ENCODE measurements around the gene TAPT1. TPM values are rescaled to one million over a fixed set of nuclear protein-coding genes. Genes with fewer than 3 reads are reported as not detected.

Gene TAPT1, protein sequence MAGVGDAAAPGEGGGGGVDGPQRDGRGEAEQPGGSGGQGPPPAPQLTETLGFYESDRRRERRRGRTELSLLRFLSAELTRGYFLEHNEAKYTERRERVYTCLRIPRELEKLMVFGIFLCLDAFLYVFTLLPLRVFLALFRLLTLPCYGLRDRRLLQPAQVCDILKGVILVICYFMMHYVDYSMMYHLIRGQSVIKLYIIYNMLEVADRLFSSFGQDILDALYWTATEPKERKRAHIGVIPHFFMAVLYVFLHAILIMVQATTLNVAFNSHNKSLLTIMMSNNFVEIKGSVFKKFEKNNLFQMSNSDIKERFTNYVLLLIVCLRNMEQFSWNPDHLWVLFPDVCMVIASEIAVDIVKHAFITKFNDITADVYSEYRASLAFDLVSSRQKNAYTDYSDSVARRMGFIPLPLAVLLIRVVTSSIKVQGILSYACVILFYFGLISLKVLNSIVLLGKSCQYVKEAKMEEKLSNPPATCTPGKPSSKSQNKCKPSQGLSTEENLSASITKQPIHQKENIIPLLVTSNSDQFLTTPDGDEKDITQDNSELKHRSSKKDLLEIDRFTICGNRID
- 21.9 and 28.3 TPM in 2 replicates for total RNA-seq (2014; rRNA removed; shearing (Covaris generic))

DNA sequence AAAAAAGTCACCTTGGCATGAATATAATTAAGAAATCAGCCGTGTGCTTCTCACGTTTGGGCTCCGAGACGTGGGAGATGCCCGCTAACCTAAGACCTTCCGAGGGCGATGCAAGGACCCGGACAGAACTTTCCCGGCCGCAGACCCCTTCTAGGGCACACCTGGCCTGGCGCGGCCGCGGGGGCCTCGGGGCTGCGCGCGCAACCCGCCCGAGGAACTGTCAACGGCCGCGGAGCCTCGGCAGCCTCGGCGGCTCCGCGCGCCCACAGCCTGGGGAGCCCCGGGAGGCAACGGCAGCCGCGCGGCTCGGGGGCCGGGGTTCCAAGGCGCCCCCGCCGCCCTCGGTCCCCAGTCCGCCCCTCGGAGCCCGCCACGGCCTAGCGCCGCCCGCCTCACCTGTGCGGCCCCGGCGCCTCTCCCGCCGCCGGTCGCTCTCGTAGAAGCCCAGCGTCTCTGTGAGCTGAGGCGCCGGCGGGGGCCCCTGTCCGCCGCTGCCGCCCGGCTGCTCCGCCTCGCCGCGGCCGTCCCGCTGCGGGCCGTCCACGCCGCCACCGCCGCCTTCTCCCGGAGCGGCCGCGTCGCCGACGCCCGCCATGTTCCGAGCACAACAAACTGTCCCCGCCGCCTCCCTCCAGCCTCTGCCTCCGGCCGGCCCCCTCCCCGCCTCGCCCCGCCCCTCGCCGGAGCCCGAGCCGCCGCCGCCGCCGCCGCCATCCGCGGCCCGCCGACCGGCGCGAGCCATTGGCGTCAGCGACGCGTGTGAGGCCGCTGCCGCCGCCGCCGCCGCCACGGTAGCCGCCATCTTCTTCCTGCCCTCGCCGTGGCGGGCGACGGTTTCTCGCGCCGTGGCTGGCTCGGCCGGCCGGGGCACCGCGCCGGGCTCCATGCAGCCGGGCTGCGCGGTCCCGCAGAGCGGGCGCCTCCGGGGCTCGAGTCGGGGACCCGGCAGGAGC, at the start of gene TAPT1:
Gene TAPT1 (minus strand): TSS at position 609 of the 953 bp plus-strand sequence. CDS start 14 bp downstream, at position 595.
- peak; percentile 83 for DNase-seq (ENCODE audit: low read depth)

GRCh38 chr4:16271411-16271810, 45.1 kb upstream of the TAPT1 start:
- no peak for DNase-seq (ENCODE audit: low read depth)

- DNase-seq (ENCODE audit: low read depth): peak; percentile 11
Measured at GRCh38 chr4:16270454-16271328, 44.4 kb upstream of the TAPT1 start.

GRCh38 chr4:16269742-16270453, 43.6 kb upstream of the TAPT1 start:
- DNase-seq (ENCODE audit: low read depth): peak; percentile 90

DNA sequence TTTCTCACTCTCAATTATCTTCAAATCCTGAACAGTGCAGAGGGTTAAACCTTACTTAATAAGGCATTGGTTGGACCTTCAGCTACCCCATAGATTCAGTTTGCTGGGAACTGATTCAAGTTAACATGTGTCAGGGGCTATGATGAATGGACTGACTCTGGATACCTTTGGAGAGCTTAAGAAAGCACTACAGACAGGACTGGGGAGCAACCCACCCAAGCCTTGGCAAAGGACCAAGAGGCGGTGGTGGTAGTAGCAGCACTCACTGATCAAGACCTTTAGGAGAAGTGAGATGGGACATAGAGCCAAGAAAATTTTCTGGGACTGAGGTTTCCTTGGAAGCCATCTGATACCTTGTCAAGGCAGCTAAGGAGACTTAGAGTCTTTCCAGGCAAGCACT, 43.0 kb upstream of the TAPT1 start:
- DNase-seq (ENCODE audit: low read depth): no peak

DNA sequence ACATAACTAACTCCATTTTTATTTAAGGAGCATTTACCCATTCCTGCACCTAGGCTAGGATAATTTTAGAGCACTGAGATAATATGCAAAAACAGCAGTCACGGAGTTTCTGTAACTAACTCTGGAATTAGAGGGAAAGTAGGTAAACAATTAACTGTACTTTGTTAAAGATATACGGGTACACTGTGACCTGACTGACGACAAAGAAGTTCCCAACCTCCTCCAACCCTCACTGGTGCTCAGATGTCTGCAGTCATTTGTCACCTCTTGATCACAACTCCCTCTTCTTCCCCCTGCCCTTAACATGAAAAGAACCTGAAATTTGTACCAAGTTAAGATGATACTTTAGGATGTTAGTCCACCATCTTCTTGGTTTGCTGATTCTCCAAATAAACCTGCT, 42.0 kb upstream of the TAPT1 start:
- DNase-seq (ENCODE audit: low read depth): no peak

GRCh38 chr4:16267639-16268038, 41.4 kb upstream of the TAPT1 start:
- no peak for DNase-seq (ENCODE audit: low read depth)

DNA sequence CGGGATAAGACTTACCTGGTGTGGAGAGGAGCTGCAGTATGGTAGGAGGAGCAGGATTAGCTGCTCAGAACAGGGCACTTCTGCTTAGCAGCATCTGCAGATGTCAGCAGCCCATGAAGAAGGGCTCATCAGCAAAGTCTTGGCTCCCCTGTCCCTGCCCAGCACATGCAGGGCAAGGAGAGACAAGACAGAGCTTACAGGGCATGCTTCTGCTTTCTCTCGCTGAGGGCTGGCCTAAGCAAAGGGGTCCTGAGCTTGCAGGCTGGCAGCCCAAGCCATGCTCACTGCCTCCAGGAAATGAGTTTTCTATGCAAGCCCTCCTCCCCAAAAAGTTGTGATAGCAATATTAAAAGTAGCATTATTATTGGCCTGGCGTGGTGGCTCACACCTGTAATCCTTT, 39.5 kb upstream of the TAPT1 start:
- no peak for DNase-seq (ENCODE audit: low read depth)

- DNase-seq (ENCODE audit: low read depth): peak; percentile 11
Measured at GRCh38 chr4:16264798-16265197, 38.5 kb upstream of the TAPT1 start.

- no peak for DNase-seq (ENCODE audit: low read depth)
Measured at GRCh38 chr4:16263056-16263455, 36.8 kb upstream of the TAPT1 start.

DNA sequence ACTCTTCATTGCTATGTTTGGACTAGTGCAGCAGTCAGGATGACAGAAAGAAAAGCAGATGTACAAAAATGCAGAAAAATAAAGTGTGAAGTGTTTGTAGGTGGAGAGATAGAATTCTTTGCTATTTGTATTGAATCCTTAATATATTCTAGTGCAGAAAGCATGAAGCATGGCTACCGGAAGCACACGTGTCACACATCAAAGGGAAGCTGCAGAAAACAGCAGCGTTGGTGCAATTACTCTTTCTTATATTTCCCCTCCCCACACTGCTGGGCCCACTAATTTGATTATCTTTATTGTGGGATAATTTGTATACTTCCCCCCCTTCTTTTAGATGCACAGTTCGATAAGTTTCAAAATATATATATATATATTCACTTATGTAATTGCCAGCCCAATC, 35.9 kb upstream of the TAPT1 start:
- DNase-seq (ENCODE audit: low read depth): no peak

DNA sequence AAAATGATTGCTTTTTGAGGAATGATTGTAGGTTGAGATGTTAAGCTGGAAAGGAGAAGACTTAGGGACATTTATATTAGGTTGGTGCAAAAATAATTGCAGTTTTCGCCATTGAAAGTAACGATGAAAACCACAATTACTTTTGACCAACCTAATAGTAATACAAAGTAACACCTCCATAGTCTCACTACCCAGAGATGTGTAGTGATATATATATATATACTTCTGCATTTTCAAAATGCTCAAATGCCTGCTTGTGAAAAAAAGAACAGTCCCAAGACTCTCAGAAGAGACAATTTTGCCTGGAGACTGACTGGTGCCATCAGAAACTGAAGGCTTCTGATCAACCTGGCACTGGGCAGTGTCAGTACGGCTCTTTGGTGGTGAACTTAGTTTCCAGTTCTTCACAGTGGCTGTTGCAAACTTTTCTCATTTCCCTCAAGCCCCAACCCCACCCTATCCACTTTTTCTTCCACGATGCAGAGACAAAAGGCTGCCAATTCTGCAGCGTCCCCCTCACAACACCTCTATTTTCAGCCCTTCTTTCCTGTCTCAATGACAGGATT, 35.1 kb upstream of the TAPT1 start:
- DNase-seq (ENCODE audit: low read depth): no peak

- DNase-seq (ENCODE audit: low read depth): no peak
Measured at GRCh38 chr4:16259889-16260246, 33.6 kb upstream of the TAPT1 start.

DNA sequence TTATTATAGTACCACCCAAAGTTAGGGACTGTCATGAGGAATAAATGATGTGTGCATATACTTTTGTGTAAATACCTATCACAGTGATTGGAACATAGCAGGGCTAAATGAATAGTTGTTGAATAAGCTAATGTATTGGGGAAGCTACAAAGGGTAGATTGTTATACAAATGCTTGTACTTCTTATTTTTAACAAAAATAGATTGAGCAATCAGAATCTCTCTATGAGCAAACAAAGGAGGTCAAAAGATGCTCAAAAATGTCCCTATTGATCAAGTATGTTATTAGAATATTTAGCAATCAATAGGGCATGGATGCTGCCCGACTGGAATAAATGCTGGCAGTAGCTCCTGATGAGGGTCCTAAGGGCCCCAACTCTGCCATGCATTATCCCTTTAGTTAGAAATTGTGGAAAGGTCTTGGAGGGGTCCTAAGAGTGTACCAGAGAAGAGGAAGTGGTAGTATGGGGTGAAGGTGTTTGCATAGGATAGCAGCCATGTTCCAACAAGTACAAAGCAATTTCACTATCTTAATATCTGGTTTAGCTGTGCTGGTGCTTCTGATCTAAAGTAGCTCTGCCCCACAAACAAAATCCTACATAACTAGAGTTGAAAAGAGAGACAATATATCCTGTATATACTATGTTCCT, 33.1 kb upstream of the TAPT1 start:
- DNase-seq (ENCODE audit: low read depth): no peak

DNA sequence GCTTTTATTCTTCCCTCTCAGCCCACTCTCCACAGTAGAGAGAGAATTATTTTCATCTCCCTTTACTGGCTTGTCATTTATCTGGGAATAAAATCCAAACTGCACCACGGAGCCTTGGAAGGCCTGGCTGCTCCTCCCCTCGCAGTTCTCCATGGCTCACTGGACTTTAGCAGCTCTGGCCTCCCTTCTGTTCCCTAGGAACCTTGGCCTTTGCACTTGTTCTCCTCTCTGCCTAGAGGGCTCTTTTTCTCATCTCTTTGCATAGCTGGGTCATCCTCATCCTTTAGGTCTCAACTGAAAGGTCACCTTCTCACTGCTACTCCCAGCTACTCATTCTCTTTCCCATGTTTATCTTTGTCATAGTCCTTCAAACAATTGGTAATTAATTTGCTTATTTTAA, 31.3 kb upstream of the TAPT1 start:
- no peak for DNase-seq (ENCODE audit: low read depth)

DNA sequence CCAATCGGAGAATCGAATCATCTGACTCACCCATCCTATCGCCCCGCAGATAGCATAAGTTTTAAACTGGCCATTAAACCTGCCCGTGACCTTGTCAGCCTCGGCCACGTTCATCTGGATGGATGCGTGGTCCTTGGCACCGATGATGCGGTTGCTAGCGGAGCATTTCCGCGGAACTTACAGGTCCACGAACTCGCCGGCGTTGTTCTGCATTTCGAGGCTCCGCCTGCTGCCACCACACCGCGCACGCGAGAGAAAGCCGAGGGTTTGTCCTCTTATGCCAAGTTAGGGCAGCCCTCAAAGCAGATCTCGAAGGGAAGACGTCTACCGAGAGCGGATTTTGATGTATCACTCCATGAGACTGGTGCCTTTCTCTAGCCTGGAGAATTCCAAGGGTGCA, 30.1 kb upstream of the TAPT1 start:
- no peak for DNase-seq (ENCODE audit: low read depth)

DNA sequence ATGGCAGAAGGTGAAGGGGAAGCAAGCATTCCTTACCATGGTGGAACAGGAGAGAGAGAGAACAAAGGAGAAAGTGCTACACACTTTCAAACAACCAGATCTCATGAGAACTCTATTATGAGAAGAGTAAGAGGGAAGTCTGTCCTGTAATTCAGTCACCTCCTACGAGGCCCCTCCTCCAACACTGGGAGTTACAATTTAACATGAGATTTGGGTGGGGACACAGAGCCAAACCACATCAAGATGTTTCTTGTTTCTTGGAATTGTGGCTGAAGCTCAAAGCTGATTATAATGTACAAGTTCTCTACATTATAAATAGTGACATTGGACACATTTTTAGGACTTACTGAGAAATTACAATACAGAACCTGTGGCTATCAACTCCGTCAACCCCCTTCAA, 29.5 kb upstream of the TAPT1 start:
- DNase-seq (ENCODE audit: low read depth): no peak

GRCh38 chr4:16253127-16253960, 27.1 kb upstream of the TAPT1 start:
- DNase-seq (ENCODE audit: low read depth): peak; percentile 48
